HEK293 (cell line): ENCODE measurements around the gene THBS1.

Experiments
- CTCF ChIA-PET: fragments of 350-600 bp; formaldehyde crosslinking; extraction: SDS; loops from one replicate; lab custom pipeline; 2021; ENCODE audit warnings: antibody characterized with exemption; lab: Yijun Ruan, JAX
- POLR2A ChIA-PET: fragments of 300-600 bp; formaldehyde crosslinking; extraction: SDS; loops from one replicate; lab custom pipeline; 2020; ENCODE audit warnings: antibody characterized with exemption, inconsistent platforms; lab: Yijun Ruan, JAX
- H3K27ac ChIP-seq: fragments of 200-500 bp; sonication (Bioruptor generic); 2 replicates; pipeline ENCODE4 v1.5.1; 2014; ENCODE audit warnings: low read depth, low read length, control low read depth, inconsistent platforms; ENCODE audit errors: extremely low read depth
- H3K36me3 ChIP-seq, 2 experiments: fragments of 200-500 bp in 1 of 2; sonication (Bioruptor generic) in 1 of 2; 1 replicate in 1 of 2; 2 replicates in 1 of 2; pipeline ENCODE4 v1.5.1; 2014 to 2017; ENCODE audit warnings: inconsistent platforms in 2 of 2, low read length in 2 of 2; ENCODE audit not compliant: control insufficient read depth in 2 of 2, insufficient read depth in 1 of 2
- H3K4me1 ChIP-seq: fragments of 200-500 bp; sonication (Bioruptor generic); 2 replicates; pipeline ENCODE4 v1.5.1; 2014; ENCODE audit warnings: mild to moderate bottlenecking, low read length, inconsistent platforms; ENCODE audit not compliant: control insufficient read depth, insufficient read depth
- H3K4me3 ChIP-seq: 2 replicates; pipeline ENCODE4 v1.5.1; 2011; ENCODE audit warnings: low read depth, mild to moderate bottlenecking, control low read depth, low read length, moderate library complexity
- H3K9me3 ChIP-seq: fragments of 200-500 bp; sonication (Bioruptor generic); 2 replicates; pipeline ENCODE4 v1.5.1; 2014; ENCODE audit warnings: low read depth, low read length, inconsistent platforms; ENCODE audit not compliant: control insufficient read depth, insufficient read depth
- BCL11A ChIP-seq: fragments of 450-650 bp; formaldehyde crosslinking; IDR thresholded peaks from 2 replicates; pipeline ENCODE4 v1.5.1; 2016; ENCODE audit warnings: low read depth, missing biosample characterization, missing genetic modification characterization
- KLF7 ChIP-seq: fragments of 450-650 bp; formaldehyde crosslinking; IDR thresholded peaks from 2 replicates; pipeline ENCODE4 v1.5.1; 2016; ENCODE audit warnings: missing biosample characterization, missing genetic modification characterization, borderline replicate concordance
- ZBTB48 ChIP-seq: fragments of 450-650 bp; formaldehyde crosslinking; IDR thresholded peaks from 2 replicates; pipeline ENCODE4 v1.5.1; 2016; ENCODE audit warnings: missing biosample characterization, missing genetic modification characterization
- ZNF148 ChIP-seq: fragments of 450-650 bp; formaldehyde crosslinking; IDR thresholded peaks from 2 replicates; pipeline ENCODE4 v1.5.0; 2017; ENCODE audit warnings: missing biosample characterization, missing genetic modification characterization, borderline replicate concordance
- ZNF169 ChIP-seq: fragments of 450-650 bp; formaldehyde crosslinking; IDR thresholded peaks from 2 replicates; pipeline ENCODE4 v1.5.1; 2016; ENCODE audit warnings: missing biosample characterization, missing genetic modification characterization
- ZNF280C ChIP-seq: fragments of 450-650 bp; formaldehyde crosslinking; IDR thresholded peaks from 2 replicates; pipeline ENCODE4 v1.5.1; 2016; ENCODE audit warnings: missing biosample characterization, missing genetic modification characterization
- ZNF48 ChIP-seq: fragments of 450-650 bp; formaldehyde crosslinking; IDR thresholded peaks from 2 replicates; pipeline ENCODE4 v1.5.1; 2016; ENCODE audit warnings: missing biosample characterization, missing genetic modification characterization
- ZNF707 ChIP-seq: fragments of 450-650 bp; formaldehyde crosslinking; IDR thresholded peaks from 2 replicates; pipeline ENCODE4 v1.5.1; 2016; ENCODE audit warnings: missing biosample characterization, missing genetic modification characterization
- ZNF792 ChIP-seq: fragments of 450-650 bp; formaldehyde crosslinking; IDR thresholded peaks from 2 replicates; pipeline ENCODE4 v1.5.1; 2016; ENCODE audit warnings: missing biosample characterization, missing genetic modification characterization
- ZSCAN16 ChIP-seq: fragments of 450-650 bp; formaldehyde crosslinking; IDR thresholded peaks from 2 replicates; pipeline ENCODE4 v1.5.1; 2016; ENCODE audit warnings: missing biosample characterization, missing genetic modification characterization
- TF ChIP-seq, protein P1 (sequence below): fragments of 450-650 bp; formaldehyde crosslinking; IDR thresholded peaks from 2 replicates; pipeline ENCODE4 v1.5.1; 2017; ENCODE audit warnings: missing biosample characterization, missing genetic modification characterization
- TF ChIP-seq, protein P2 (sequence below): fragments of 450-650 bp; formaldehyde crosslinking; optimal IDR thresholded peaks from 2 replicates; pipeline ENCODE3; 2016; ENCODE audit warnings: missing biosample characterization, mild to moderate bottlenecking, missing genetic modification characterization

Gene THBS1

GRCh38 chr15:39574427-39574826, 6.5 kb upstream of the THBS1 start (continued):
- no peak for TF ChIP-seq ZNF169 (tag by site-specific recombination)
- TF ChIP-seq ZNF792 (tag by site-specific recombination), result no peak
- TF ChIP-seq KLF7 (tag by site-specific recombination), result no peak
- TF ChIP-seq ZNF280C (tag by site-specific recombination), result no peak
- TF ChIP-seq ZNF48, result no peak
- no peak for TF ChIP-seq ZSCAN16 (tag by site-specific recombination)
- TF ChIP-seq, all 188 proteins: peak for 0

DNA sequence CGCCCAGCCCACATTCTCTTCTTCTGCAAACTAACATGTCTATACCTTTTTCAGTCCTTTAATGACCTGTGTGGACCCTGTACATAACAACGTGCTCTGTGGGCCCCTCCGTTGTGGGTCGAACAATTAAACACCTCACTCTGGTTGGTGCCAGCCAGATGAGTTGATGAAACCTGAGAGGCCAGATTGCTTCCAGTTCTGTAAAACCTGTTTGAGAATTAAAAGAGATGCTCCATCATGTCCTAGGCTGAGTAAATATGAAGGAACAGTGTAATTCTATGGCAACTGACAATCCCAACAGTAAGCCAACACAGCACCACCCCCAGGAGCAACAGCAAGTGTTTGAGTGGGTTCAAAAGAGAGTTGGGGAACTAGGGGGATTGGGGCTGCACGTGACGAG, 5.7 kb upstream of the THBS1 start:
- H3K36me3 ChIP-seq, result no peaks in the 10 kb centered on the region
- CTCF ChIA-PET, result no interaction called here
- no peak overlapping the region for H3K4me3 ChIP-seq
- no peaks in the 10 kb centered on the region for H3K9me3 ChIP-seq
- TF ChIP-seq BCL11A (no peak), ZNF707 (tag by site-specific recombination) (no peak)
- TF ChIP-seq, protein P1, sequence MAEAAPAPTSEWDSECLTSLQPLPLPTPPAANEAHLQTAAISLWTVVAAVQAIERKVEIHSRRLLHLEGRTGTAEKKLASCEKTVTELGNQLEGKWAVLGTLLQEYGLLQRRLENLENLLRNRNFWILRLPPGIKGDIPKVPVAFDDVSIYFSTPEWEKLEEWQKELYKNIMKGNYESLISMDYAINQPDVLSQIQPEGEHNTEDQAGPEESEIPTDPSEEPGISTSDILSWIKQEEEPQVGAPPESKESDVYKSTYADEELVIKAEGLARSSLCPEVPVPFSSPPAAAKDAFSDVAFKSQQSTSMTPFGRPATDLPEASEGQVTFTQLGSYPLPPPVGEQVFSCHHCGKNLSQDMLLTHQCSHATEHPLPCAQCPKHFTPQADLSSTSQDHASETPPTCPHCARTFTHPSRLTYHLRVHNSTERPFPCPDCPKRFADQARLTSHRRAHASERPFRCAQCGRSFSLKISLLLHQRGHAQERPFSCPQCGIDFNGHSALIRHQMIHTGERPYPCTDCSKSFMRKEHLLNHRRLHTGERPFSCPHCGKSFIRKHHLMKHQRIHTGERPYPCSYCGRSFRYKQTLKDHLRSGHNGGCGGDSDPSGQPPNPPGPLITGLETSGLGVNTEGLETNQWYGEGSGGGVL (tag by site-specific recombination), result no peak
- TF ChIP-seq, all 188 proteins: peak for 0
- no peak overlapping the region for H3K27ac ChIP-seq
- POLR2A ChIA-PET, result no interaction called here
- no peaks in the 10 kb centered on the region for H3K4me1 ChIP-seq

- CTCF ChIA-PET, result interaction anchor here (0.5 to 2.3 kb wide), 15 partner anchors 9 to 783 kb away, joined by 3 to 21 read pairs (median 4); no protein-coding TSS in a partner anchor
- no peak overlapping the region for H3K27ac ChIP-seq
- no peaks in the 10 kb centered on the region for H3K9me3 ChIP-seq
- no peak overlapping the region for H3K4me3 ChIP-seq
- H3K4me1 ChIP-seq, result no peaks in the 10 kb centered on the region
- no peaks in the 10 kb centered on the region for H3K36me3 ChIP-seq
- POLR2A ChIA-PET, result interaction anchor here (2.0 to 3.6 kb wide), 2 partner anchors 174 to 407 kb away, joined by 15 to 18 read pairs; no protein-coding TSS in a partner anchor
- TF ChIP-seq, protein P2, sequence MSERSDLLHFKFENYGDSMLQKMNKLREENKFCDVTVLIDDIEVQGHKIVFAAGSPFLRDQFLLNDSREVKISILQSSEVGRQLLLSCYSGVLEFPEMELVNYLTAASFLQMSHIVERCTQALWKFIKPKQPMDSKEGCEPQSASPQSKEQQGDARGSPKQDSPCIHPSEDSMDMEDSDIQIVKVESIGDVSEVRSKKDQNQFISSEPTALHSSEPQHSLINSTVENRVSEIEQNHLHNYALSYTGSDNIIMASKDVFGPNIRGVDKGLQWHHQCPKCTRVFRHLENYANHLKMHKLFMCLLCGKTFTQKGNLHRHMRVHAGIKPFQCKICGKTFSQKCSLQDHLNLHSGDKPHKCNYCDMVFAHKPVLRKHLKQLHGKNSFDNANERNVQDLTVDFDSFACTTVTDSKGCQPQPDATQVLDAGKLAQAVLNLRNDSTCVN, result no peak
- TF ChIP-seq ZNF280C (tag by site-specific recombination), result no peak
- no peak for TF ChIP-seq ZBTB48 (tag by site-specific recombination)
- TF ChIP-seq ZNF148 (tag by site-specific recombination), result no peak
- TF ChIP-seq, all 188 proteins: peak for 0
These were observed 1.9 kb upstream of the THBS1 start for GRCh38 chr15:39578851-39579486.
